HG03442 (cell line): ENCODE data around the gene BAIAP3.
"Not testable (repeated sequence)": the region's sequence is repeated elsewhere in the genome, so short reads cannot be mapped to it uniquely, and the experiment has no call there.

Source experiments
- ATAC-seq: cut with Tn5 transposase; IDR thresholded peaks from one replicate; pipeline ENCODE4 v1.9.1; 2021; ENCODE audit warnings: mild to moderate bottlenecking, moderate library complexity; ENCODE audit not compliant: unreplicated experiment

Gene BAIAP3

DNA sequence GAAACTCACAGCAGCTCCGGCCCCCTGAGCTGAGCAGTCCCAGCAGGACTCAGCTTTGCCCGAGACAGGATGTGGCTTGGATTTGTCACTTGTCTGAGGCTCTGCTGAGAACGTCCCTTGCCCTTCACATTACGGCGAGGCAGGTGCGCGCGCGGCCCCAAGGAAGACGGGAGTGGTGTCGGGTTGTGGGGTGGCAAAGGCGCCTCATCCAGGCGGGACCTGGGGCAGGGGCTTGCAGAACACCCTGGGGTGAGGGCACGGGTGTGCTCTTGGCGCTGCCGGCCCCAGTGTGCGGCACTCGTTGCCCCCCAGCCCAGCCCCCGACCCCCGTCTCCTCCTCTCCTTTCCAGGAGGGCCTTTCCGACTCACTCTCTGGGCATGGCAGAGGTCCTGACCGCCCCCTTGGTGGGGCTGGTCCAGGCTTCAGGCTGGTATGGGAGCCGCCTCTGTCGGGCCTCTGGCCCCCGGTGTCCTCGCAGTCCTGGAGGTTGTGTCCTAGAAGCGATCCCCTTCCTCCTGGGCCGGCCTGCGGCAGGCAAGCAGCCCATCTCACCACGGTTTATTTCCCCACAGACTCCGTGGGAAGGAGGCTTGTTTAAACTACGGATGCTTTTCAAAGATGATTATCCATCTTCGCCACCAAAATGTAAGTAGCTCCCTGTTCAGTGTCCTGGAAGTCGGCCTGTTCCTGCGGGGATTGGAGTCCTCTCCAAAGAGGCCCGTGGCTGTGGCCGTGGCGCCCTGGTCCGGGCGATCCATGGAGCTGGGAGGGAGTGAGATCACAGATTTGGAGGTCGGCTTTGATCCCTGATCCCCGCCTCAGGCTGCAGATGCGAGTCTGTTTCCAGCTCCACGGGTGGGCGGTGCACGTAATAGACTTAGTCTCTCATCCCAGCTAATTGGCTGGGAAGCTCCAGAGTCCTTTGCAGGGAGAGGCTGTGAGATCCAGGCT, 18.1 kb upstream of the BAIAP3 start:
- no peak for ATAC-seq

- no peak for ATAC-seq
Observed at GRCh38 chr16:1316033-1316405, 17.4 kb upstream of the BAIAP3 start.

DNA sequence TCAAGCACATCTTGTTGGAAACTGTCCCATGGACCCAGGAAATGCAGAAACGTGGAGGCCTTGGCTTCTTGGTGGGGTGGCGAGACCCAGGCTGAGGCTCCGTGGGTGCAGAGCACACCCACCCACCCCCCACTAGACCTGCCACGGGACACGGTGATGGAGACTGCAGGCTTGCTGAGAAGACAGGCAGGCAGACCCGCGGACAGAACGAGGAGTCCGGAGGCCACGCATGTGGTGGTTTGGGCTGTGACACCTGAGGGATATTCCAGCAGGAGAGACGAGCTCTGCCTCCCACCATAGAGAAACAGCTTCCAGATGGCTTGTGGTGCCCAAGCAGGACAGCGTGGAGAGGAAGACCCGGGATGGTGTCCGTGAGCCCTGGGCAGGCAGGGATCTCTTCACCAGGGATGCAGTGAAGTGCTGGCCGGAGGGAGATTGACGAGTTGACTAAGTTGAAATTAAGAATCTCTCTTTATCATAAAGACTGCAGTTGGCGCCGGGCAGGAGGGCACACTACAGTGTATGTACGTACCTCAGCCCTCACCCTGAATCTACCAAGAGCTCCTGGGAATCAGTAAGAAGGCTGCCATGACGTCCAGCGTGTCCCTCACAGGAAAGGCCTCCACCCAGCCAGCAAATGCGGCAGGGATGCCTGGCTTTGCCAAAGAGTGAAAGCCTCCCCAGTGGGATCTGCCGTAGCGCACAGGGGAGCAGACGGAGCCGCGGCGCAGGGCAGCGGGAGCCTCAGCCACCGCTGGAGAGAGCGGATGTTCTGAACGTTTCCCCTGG, 15.8 kb upstream of the BAIAP3 start:
- ATAC-seq = no peak

DNA sequence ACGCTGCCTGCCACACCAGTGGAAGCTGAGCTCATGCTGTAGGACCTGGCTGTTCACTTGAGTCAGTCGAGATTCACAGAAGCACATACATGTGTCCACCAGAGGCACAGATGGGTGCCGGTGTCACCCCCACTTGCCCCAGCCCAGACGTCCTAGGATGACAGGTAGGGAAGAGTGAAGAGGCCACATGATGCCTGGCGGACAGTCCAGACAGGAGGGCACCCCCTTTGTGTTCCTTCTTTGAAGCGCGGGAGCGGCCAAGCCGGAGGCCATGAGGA, 15.2 kb upstream of the BAIAP3 start:
- no peak for ATAC-seq

GRCh38 chr16:1319041-1319440, 14.4 kb upstream of the BAIAP3 start:
- no peak for ATAC-seq

DNA sequence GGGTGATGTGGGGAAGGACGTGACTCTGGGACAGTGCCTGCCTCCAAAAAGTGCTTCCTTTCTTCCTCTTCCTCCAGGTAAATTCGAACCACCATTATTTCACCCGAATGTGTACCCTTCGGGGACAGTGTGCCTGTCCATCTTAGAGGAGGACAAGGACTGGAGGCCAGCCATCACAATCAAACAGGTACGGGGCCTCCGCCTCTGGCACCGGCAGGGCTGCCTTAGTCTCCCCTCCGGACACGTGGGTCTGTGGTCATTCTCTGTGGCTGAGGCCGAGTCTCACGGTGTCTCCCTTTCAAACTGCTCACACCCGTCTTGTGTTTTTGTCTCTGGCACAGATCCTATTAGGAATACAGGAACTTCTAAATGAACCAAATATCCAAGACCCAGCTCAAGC, 13.3 kb upstream of the BAIAP3 start:
- no peak for ATAC-seq

GRCh38 chr16:1320658-1321240, 12.7 kb upstream of the BAIAP3 start:
- ATAC-seq = no peak

DNA sequence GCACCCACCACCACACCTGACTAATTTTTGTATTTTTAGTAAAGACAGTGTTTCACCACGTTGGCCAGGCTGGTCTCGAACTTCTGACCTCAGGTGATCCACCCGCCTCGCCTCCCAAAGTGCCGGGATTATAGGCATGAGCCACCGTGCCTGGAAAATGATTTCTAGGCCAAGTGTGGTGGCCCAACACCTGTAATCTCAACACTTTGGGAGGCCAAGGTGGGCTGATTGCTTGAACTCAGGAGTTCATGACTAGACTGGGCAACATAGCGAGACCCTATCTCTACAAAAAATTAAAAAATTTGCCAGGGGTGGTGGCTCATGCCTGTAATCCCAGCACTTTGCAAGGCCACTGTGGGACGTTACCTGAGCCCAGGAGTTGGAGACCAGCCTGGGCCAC, 11.0 kb upstream of the BAIAP3 start:
- no peak for ATAC-seq

- no peak for ATAC-seq
Observed at GRCh38 chr16:1323296-1324239, 9.9 kb upstream of the BAIAP3 start.

DNA sequence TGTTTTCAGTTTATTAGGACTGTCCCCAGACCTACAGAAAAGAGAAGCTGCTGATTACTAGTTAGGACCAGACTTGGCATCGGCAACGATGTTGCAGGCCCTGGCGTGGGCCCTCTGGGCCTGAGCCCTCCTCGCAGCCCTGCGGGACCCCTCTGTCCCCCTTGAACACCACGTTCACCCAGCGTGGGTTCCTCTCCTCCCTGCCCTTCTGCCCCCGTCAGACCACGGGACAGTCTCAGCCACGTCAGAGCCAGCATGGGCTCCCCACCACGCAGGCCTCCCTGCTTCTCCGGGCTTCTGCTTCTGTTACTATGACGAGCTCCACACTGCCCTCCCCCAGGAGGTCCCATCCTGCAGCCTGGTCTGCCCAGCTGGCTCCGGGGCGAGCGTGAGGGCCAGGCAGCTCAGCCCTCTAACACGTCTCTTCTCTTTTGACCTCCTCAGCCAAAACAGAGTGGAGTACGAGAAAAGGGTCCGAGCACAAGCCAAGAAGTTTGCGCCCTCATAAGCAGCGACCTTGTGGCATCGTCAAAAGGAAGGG, 9.1 kb upstream of the BAIAP3 start:
- no peak for ATAC-seq

GRCh38 chr16:1325261-1325660, 8.2 kb upstream of the BAIAP3 start:
- ATAC-seq = no peak

- no peak for ATAC-seq
Observed at GRCh38 chr16:1325673-1326371, 7.6 kb upstream of the BAIAP3 start.

DNA sequence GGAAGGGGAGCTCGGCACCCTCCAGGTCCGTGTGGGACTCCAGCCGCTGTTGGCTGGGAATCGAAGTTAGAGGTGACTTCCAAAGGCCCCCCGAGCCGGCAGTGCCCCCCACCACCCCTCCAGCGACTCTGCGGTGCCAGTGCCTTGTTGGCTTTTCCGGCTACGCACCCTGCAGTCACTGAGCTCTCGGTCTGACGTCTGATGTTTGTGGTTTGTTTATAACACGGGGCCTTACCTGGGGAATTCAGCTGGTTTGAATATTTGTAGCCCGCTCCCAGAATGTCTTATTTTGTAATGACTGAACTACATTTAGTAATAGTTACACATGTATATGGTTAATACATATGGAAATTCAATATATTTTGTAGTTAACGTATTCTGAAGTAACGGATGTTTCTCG, 7.1 kb upstream of the BAIAP3 start:
- ATAC-seq = no peak

- ATAC-seq = no peak
Observed at GRCh38 chr16:1326946-1327618, 6.4 kb upstream of the BAIAP3 start.

- ATAC-seq = no peak
Observed at GRCh38 chr16:1327619-1327947, 5.9 kb upstream of the BAIAP3 start.

- not testable (repeated sequence) for ATAC-seq
Observed at GRCh38 chr16:1328136-1328535, 5.3 kb upstream of the BAIAP3 start.

- not testable (repeated sequence) for ATAC-seq
Observed at GRCh38 chr16:1328961-1329360, 4.5 kb upstream of the BAIAP3 start.

GRCh38 chr16:1330260-1330914, 3.1 kb upstream of the BAIAP3 start:
- ATAC-seq = no peak
